CMK (cell line): Measurements from ENCODE around the gene DHX15.

ENCODE experiments used
- DNase-seq: peaks from one replicate; pipeline ENCODE4 v3.0.0-alpha.2; 2010; ENCODE audit warnings: low read depth

DHX15 gene

GRCh38 chr4:24482871-24483270 lies 101.5 kb downstream of the DHX15 start:
- DNase-seq, result no peak

GRCh38 chr4:24477919-24478318 lies 106.4 kb downstream of the DHX15 start:
- no peak for DNase-seq
